ENCODE measurements around the gene GXYLT1. TPM values are rescaled to one million over a fixed set of nuclear protein-coding genes. Genes with fewer than 3 reads are reported as not detected.

GXYLT1 gene
- total RNA-seq, 1 donor from 2014 or later = 23.8 TPM

GRCh38 chr12:42162965-42163364 lies 18.3 kb upstream of the GXYLT1 start:
- no peak for TF ChIP-seq CTCF (conservative IDR thresholded peaks at IDR 0.05)
- no peak overlapping the region for H3K4me3 Mint-ChIP-seq
- H3K27me3 Mint-ChIP-seq = no peaks in the 10 kb centered on the region
- H3K9me3 Mint-ChIP-seq = no peaks in the 10 kb centered on the region
- DNase-seq (ENCODE audit: extremely low spot score, unreplicated experiment) = no peak
- H3K27ac Mint-ChIP-seq = no peak overlapping the region
- no peaks in the 10 kb centered on the region for H3K4me1 Mint-ChIP-seq (ENCODE audit: unreplicated experiment)
- peaks cover 13% of the 10 kb centered on the region for H3K36me3 Mint-ChIP-seq

- TF ChIP-seq CTCF (conservative IDR thresholded peaks at IDR 0.05) = no peak
- DNase-seq (ENCODE audit: extremely low spot score, unreplicated experiment) = no peak
- no peaks in the 10 kb centered on the region for H3K9me3 Mint-ChIP-seq
- H3K27me3 Mint-ChIP-seq = no peaks in the 10 kb centered on the region
- H3K36me3 Mint-ChIP-seq = peaks cover 13% of the 10 kb centered on the region
- no peak overlapping the region for H3K4me3 Mint-ChIP-seq
- H3K4me1 Mint-ChIP-seq (ENCODE audit: unreplicated experiment) = no peaks in the 10 kb centered on the region
- H3K27ac Mint-ChIP-seq = no peak overlapping the region
Measured at GRCh38 chr12:42162193-42162592, 17.5 kb upstream of the GXYLT1 start.

- H3K27me3 Mint-ChIP-seq = no peaks in the 10 kb centered on the region
- H3K27ac Mint-ChIP-seq = no peak overlapping the region
- H3K9me3 Mint-ChIP-seq = no peaks in the 10 kb centered on the region
- no peaks in the 10 kb centered on the region for H3K4me1 Mint-ChIP-seq (ENCODE audit: unreplicated experiment)
- no peak overlapping the region for H3K4me3 Mint-ChIP-seq
- no peak for DNase-seq (ENCODE audit: extremely low spot score, unreplicated experiment)
- H3K36me3 Mint-ChIP-seq = peaks cover 13% of the 10 kb centered on the region
- TF ChIP-seq CTCF (conservative IDR thresholded peaks at IDR 0.05) = no peak
Measured at GRCh38 chr12:42161529-42161928, 16.9 kb upstream of the GXYLT1 start.

- no peaks in the 10 kb centered on the region for H3K4me1 Mint-ChIP-seq (ENCODE audit: unreplicated experiment)
- H3K27me3 Mint-ChIP-seq = no peaks in the 10 kb centered on the region
- no peaks in the 10 kb centered on the region for H3K9me3 Mint-ChIP-seq
- DNase-seq (ENCODE audit: extremely low spot score, unreplicated experiment) = no peak
- peaks cover 4% of the 10 kb centered on the region for H3K36me3 Mint-ChIP-seq
- H3K27ac Mint-ChIP-seq = no peak overlapping the region
- no peak for TF ChIP-seq CTCF (conservative IDR thresholded peaks at IDR 0.05)
- H3K4me3 Mint-ChIP-seq = no peak overlapping the region
Measured at GRCh38 chr12:42156232-42156631, 11.6 kb upstream of the GXYLT1 start.

- peaks cover 2% of the 10 kb centered on the region for H3K36me3 Mint-ChIP-seq
- no peak for DNase-seq (ENCODE audit: extremely low spot score, unreplicated experiment)
- H3K27me3 Mint-ChIP-seq = no peaks in the 10 kb centered on the region
- H3K9me3 Mint-ChIP-seq = no peaks in the 10 kb centered on the region
- H3K4me1 Mint-ChIP-seq (ENCODE audit: unreplicated experiment) = peaks cover 25% of the 10 kb centered on the region
- peak overlapping the region; percentile 87 for H3K4me3 Mint-ChIP-seq
- no peak for TF ChIP-seq CTCF (conservative IDR thresholded peaks at IDR 0.05)
- peak overlapping the region; percentile 77 for H3K27ac Mint-ChIP-seq
Measured at GRCh38 chr12:42145552-42146215, 1.0 kb upstream of the GXYLT1 start.

GRCh38 chr12:42145197-42145549 lies 499 bp upstream of the GXYLT1 start:
- no peak for DNase-seq (ENCODE audit: extremely low spot score, unreplicated experiment)
- Mint-ChIP-seq H3K36me3 (peaks cover 4% of the 10 kb centered on the region), H3K4me3 (peak overlapping the region; percentile 87), H3K9me3 (no peaks in the 10 kb centered on the region), H3K4me1 (ENCODE audit: unreplicated experiment) (peaks cover 28% of the 10 kb centered on the region), H3K27me3 (no peaks in the 10 kb centered on the region), H3K27ac (peak overlapping the region; percentile 77)
- no peak for TF ChIP-seq CTCF (conservative IDR thresholded peaks at IDR 0.05)

Measured in type B pancreatic cell (in vitro differentiated cells).